ENCODE results near the gene RFPL3.

GRCh38 chr22:32385681-32386080 lies 28.0 kb downstream of the RFPL3 start:
- TF ChIP-seq CTCF (IDR thresholded peaks at IDR 0.05; ENCODE audit: poor library complexity), result no peak
- TF ChIP-seq EZH2phosphoT487 (IDR thresholded peaks at IDR 0.05; ENCODE audit: low read depth, severe bottlenecking, unreplicated experiment), result no peak
